HepG2 (cell line): Measurements from ENCODE around the gene ARSB.

Source experiments
- HMG20A ChIP-seq: IDR thresholded peaks from 2 replicates; pipeline ENCODE4 v1.6.1; 2016; ENCODE audit warnings: borderline replicate concordance
- IRF2 ChIP-seq: IDR thresholded peaks from 2 replicates; pipeline ENCODE4 v1.6.1; 2018; ENCODE audit warnings: missing genetic modification reagents, missing compliant biosample characterization
- NONO ChIP-seq, 2 experiments: fragments of 450-650 bp in 1 of 2; sonication (generic) in 1 of 2; formaldehyde crosslinking in 1 of 2; IDR thresholded peaks in 1 of 2; conservative IDR thresholded peaks in 1 of 2; 2 replicates each; pipeline versions ENCODE4 v1.6.1 to v1.8.0; 2017 to 2022; ENCODE audit warnings: mild to moderate bottlenecking in 1 of 2, missing genetic modification reagents in 1 of 2, moderate library complexity in 1 of 2
- SP5 ChIP-seq: IDR thresholded peaks from 2 replicates; pipeline ENCODE4 v1.6.1; 2016; ENCODE audit warnings: low read depth, borderline replicate concordance
- ZC3H13 ChIP-seq: sonication (generic); formaldehyde crosslinking; IDR thresholded peaks from 2 replicates; pipeline ENCODE4 v1.8.1; 2023; ENCODE audit warnings: mild to moderate bottlenecking, missing genetic modification reagents, moderate library complexity
- ZNF382 ChIP-seq: sonication (generic); formaldehyde crosslinking; IDR thresholded peaks from 2 replicates; pipeline ENCODE4 v1.5.0; 2020; ENCODE audit warnings: missing genetic modification reagents, mild to moderate bottlenecking, borderline replicate concordance
- ZNF747 ChIP-seq: sonication (generic); formaldehyde crosslinking; IDR thresholded peaks from 2 replicates; pipeline ENCODE4 v1.8.1; 2023; ENCODE audit warnings: missing genetic modification reagents, mild to moderate bottlenecking, borderline replicate concordance
- TF ChIP-seq, protein P1 (sequence below): sonication (generic); formaldehyde crosslinking; IDR thresholded peaks from 2 replicates; pipeline ENCODE4 v1.5.0; 2020; ENCODE audit warnings: mild to moderate bottlenecking, missing genetic modification reagents, moderate library complexity
- TF ChIP-seq, protein P2 (sequence below), 2 experiments: sonication (generic) in 1 of 2; formaldehyde crosslinking in 1 of 2; IDR thresholded peaks; 2 replicates each; pipeline versions ENCODE4 v1.5.1 to v1.6.1; 2011 to 2020; ENCODE audit warnings: borderline replicate concordance in 1 of 2, low read depth in 1 of 2, low read length in 1 of 2, mild to moderate bottlenecking in 1 of 2, missing genetic modification reagents in 1 of 2, moderate library complexity in 1 of 2
- TF ChIP-seq, protein P3 (sequence below): sonication (generic); formaldehyde crosslinking; IDR thresholded peaks from 2 replicates; pipeline ENCODE4 v1.4.0; 2020; ENCODE audit warnings: missing genetic modification reagents, mild to moderate bottlenecking, borderline replicate concordance
- TF ChIP-seq, protein P4 (sequence below): sonication (generic); formaldehyde crosslinking; IDR thresholded peaks from 2 replicates; pipeline ENCODE4 v1.8.1; 2022; ENCODE audit warnings: low read depth, mild to moderate bottlenecking, missing genetic modification reagents

DNA sequence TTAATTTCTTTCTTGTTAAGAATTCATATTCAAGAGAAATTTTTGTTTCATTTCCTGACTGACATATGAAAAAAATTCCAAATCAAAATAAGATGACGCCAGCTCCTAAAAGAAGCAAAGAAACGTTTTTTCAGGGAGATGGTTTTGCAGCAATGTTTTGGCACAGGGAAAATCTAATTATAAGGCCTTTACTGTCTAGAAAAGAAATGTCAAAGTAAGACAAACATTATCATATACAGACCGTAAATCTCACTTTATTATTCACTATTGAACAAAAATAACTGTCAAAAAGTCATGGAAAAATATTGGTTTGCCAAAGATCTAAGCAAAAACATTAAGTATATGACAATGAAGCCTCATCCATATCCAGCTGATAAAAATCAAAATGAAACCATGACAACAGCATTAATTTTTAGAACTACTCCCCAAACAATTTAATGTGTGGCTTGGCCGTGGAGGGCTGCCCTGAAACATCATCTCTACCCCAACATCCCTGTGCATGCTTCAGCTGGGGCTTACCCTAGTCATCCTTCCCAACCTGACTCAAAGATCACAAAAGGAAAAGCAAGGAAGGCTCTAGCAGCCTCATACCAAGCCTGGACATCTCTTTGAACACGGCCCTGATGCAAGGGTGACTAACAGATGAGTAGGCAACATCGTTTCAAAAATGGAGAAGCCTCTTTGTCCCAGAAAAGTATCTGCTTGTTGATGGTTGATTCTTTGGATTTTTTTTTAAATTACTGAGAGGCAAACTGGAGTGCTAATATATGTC, 95.6 kb downstream of the ARSB start:
- TF ChIP-seq HMG20A (CRISPR knock-in tag) = no peak
- TF ChIP-seq, protein P1, sequence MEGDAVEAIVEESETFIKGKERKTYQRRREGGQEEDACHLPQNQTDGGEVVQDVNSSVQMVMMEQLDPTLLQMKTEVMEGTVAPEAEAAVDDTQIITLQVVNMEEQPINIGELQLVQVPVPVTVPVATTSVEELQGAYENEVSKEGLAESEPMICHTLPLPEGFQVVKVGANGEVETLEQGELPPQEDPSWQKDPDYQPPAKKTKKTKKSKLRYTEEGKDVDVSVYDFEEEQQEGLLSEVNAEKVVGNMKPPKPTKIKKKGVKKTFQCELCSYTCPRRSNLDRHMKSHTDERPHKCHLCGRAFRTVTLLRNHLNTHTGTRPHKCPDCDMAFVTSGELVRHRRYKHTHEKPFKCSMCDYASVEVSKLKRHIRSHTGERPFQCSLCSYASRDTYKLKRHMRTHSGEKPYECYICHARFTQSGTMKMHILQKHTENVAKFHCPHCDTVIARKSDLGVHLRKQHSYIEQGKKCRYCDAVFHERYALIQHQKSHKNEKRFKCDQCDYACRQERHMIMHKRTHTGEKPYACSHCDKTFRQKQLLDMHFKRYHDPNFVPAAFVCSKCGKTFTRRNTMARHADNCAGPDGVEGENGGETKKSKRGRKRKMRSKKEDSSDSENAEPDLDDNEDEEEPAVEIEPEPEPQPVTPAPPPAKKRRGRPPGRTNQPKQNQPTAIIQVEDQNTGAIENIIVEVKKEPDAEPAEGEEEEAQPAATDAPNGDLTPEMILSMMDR (CRISPR knock-in tag) = no peak
- TF ChIP-seq ZC3H13 (CRISPR knock-in tag) = no peak
- TF ChIP-seq ZNF382 (CRISPR knock-in tag) = no peak
- TF ChIP-seq, protein P2, sequence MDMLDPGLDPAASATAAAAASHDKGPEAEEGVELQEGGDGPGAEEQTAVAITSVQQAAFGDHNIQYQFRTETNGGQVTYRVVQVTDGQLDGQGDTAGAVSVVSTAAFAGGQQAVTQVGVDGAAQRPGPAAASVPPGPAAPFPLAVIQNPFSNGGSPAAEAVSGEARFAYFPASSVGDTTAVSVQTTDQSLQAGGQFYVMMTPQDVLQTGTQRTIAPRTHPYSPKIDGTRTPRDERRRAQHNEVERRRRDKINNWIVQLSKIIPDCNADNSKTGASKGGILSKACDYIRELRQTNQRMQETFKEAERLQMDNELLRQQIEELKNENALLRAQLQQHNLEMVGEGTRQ (IDR thresholded peaks at IDR 0.05; ENCODE audit: low read depth, low read length) = no peak
- TF ChIP-seq, protein P2 (CRISPR knock-in tag; IDR thresholded peaks at IDR 0.05; ENCODE audit: borderline replicate concordance) = no peak
- TF ChIP-seq, protein P3, sequence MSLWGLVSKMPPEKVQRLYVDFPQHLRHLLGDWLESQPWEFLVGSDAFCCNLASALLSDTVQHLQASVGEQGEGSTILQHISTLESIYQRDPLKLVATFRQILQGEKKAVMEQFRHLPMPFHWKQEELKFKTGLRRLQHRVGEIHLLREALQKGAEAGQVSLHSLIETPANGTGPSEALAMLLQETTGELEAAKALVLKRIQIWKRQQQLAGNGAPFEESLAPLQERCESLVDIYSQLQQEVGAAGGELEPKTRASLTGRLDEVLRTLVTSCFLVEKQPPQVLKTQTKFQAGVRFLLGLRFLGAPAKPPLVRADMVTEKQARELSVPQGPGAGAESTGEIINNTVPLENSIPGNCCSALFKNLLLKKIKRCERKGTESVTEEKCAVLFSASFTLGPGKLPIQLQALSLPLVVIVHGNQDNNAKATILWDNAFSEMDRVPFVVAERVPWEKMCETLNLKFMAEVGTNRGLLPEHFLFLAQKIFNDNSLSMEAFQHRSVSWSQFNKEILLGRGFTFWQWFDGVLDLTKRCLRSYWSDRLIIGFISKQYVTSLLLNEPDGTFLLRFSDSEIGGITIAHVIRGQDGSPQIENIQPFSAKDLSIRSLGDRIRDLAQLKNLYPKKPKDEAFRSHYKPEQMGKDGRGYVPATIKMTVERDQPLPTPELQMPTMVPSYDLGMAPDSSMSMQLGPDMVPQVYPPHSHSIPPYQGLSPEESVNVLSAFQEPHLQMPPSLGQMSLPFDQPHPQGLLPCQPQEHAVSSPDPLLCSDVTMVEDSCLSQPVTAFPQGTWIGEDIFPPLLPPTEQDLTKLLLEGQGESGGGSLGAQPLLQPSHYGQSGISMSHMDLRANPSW (CRISPR knock-in tag) = no peak
- TF ChIP-seq, protein P4, sequence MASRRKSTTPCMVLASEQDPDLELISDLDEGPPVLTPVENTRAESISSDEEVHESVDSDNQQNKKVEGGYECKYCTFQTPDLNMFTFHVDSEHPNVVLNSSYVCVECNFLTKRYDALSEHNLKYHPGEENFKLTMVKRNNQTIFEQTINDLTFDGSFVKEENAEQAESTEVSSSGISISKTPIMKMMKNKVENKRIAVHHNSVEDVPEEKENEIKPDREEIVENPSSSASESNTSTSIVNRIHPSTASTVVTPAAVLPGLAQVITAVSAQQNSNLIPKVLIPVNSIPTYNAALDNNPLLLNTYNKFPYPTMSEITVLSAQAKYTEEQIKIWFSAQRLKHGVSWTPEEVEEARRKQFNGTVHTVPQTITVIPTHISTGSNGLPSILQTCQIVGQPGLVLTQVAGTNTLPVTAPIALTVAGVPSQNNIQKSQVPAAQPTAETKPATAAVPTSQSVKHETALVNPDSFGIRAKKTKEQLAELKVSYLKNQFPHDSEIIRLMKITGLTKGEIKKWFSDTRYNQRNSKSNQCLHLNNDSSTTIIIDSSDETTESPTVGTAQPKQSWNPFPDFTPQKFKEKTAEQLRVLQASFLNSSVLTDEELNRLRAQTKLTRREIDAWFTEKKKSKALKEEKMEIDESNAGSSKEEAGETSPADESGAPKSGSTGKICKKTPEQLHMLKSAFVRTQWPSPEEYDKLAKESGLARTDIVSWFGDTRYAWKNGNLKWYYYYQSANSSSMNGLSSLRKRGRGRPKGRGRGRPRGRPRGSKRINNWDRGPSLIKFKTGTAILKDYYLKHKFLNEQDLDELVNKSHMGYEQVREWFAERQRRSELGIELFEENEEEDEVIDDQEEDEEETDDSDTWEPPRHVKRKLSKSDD (CRISPR knock-in tag) = no peak
- no peak for TF ChIP-seq NONO (IDR thresholded peaks at IDR 0.05)
- TF ChIP-seq NONO (CRISPR knock-in tag; conservative IDR thresholded peaks at IDR 0.05) = no peak
- TF ChIP-seq IRF2 = no peak
- no peak for TF ChIP-seq SP5 (CRISPR knock-in tag)
- TF ChIP-seq ZNF747 (CRISPR knock-in tag) = no peak
